NB4 (cell line): ENCODE measurements around the gene SNX8.

Experiments used
- DNase-seq: peaks from one replicate; pipeline ENCODE4 v3.0.0; 2010; ENCODE audit warnings: low read depth
- H3K4me3 ChIP-seq: one replicate; pipeline ENCODE4 v1.5.1; 2011; ENCODE audit warnings: mild to moderate bottlenecking, low read depth, low read length, moderate library complexity
- MAX ChIP-seq: IDR thresholded peaks from 2 replicates; pipeline ENCODE4 v1.6.1; 2011; ENCODE audit warnings: low read depth, low read length
- MYC ChIP-seq: IDR thresholded peaks from 2 replicates; pipeline ENCODE4 v1.6.1; 2011; ENCODE audit warnings: low read depth, low read length
- POLR2A ChIP-seq: IDR thresholded peaks from 2 replicates; pipeline ENCODE4 v1.6.1; 2011; ENCODE audit warnings: mild to moderate bottlenecking; ENCODE audit not compliant: insufficient read length; ENCODE audit errors: extremely low read depth
- TF ChIP-seq, protein P1 (sequence below): IDR thresholded peaks from one replicate; pipeline ENCODE4 v1.5.1; 2012; ENCODE audit warnings: low read depth, low read length

The SNX8 gene

GRCh38 chr7:2299131-2299829 lies 15.0 kb downstream of the SNX8 start:
- DNase-seq, result no peak
- H3K4me3 ChIP-seq, result no peak overlapping the region
- TF ChIP-seq MYC (no peak), POLR2A (no peak), MAX (no peak)
- TF ChIP-seq, protein P1, sequence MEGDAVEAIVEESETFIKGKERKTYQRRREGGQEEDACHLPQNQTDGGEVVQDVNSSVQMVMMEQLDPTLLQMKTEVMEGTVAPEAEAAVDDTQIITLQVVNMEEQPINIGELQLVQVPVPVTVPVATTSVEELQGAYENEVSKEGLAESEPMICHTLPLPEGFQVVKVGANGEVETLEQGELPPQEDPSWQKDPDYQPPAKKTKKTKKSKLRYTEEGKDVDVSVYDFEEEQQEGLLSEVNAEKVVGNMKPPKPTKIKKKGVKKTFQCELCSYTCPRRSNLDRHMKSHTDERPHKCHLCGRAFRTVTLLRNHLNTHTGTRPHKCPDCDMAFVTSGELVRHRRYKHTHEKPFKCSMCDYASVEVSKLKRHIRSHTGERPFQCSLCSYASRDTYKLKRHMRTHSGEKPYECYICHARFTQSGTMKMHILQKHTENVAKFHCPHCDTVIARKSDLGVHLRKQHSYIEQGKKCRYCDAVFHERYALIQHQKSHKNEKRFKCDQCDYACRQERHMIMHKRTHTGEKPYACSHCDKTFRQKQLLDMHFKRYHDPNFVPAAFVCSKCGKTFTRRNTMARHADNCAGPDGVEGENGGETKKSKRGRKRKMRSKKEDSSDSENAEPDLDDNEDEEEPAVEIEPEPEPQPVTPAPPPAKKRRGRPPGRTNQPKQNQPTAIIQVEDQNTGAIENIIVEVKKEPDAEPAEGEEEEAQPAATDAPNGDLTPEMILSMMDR, result no peak

DNA sequence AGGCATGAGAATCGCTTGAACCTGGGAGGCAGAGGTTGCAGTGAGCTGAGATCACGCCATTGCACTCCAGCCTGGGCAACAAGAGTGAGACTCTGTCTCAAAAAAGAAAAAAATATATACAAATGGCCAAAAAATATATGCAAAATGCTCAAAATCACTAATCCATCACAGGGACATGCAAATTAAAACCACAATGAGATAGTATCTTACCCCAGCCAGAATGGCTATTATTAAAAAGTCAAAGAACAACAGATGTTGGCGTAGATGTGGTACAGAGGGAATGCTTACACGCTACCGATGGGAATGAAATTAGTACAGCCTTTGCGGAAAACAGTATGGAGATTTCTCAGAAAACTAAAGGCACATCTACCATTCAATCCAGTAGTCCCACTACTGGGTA lies 17.4 kb downstream of the SNX8 start:
- no peak for DNase-seq
- H3K4me3 ChIP-seq, result no peak overlapping the region
- TF ChIP-seq, protein P1, result no peak
- no peak for TF ChIP-seq POLR2A

- TF ChIP-seq, protein P1, result no peak
- no peak for TF ChIP-seq MYC
- no peak for TF ChIP-seq POLR2A
- TF ChIP-seq MAX, result no peak
- H3K4me3 ChIP-seq, result no peak overlapping the region
- no peak for DNase-seq
Observed at GRCh38 chr7:2295936-2296620, 18.2 kb downstream of the SNX8 start.

DNA sequence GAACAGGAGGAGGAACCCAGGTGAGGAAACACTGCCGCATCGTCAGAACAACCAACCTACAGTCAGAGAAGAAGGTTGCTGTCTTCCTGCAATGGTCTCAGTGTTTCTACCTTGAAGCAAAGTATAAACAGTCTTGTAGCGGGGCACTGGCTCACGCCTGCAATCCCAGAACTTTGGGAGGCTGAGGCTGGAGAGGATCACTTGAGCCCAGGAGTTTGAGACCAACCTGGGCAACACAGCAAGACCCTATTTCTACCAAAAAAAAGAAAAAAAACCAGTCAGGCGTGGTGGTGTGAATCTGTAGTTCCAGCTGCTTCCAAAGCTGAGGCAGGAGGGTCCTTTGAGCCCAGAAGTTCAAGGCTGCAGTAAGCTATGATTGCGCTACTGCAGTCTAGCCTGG lies 23.4 kb downstream of the SNX8 start:
- no peak overlapping the region for H3K4me3 ChIP-seq
- no peak for DNase-seq
- TF ChIP-seq, protein P1, result no peak
- TF ChIP-seq MYC (no peak), POLR2A (no peak), MAX (no peak)

- no peak overlapping the region for H3K4me3 ChIP-seq
- DNase-seq, result no peak
- TF ChIP-seq POLR2A (no peak), MAX (no peak), MYC (no peak)
- TF ChIP-seq, protein P1, result no peak
Observed at GRCh38 chr7:2289621-2290020, 24.6 kb downstream of the SNX8 start.
